OCI-LY1 (cell line): Measurements from ENCODE around the gene FAM149A.

Experiments
- H2AFZ ChIP-seq: fragments of 200-600 bp; sonication (generic), shearing (Covaris generic); 2 replicates; pipeline ENCODE4 v1.6.0; 2014; ENCODE audit warnings: antibody characterized with exemption, mild to moderate bottlenecking, low read length
- H3F3A ChIP-seq: fragments of 200-600 bp; sonication (generic), shearing (Covaris generic); 2 replicates; pipeline ENCODE4 v1.6.0; 2014; ENCODE audit warnings: mild to moderate bottlenecking, antibody characterized with exemption, low read length, moderate library complexity; ENCODE audit not compliant: insufficient read depth
- H3K27ac ChIP-seq: fragments of 200-600 bp; sonication (generic); 2 replicates; pipeline ENCODE4 v1.5.1; 2014; ENCODE audit warnings: low read length, mixed run types, mild to moderate bottlenecking, low read depth; ENCODE audit not compliant: poor library complexity, severe bottlenecking
- H3K27me3 ChIP-seq: fragments of 200-600 bp; sonication (generic); 2 replicates; pipeline ENCODE4 v1.6.0; 2014; ENCODE audit warnings: antibody characterized with exemption, mild to moderate bottlenecking, low read length, moderate library complexity; ENCODE audit not compliant: insufficient read depth
- H3K36me3 ChIP-seq: fragments of 200-600 bp; sonication (generic); 2 replicates; pipeline ENCODE4 v1.6.1; 2014; ENCODE audit warnings: mild to moderate bottlenecking, antibody characterized with exemption, low read length, moderate library complexity, mixed read lengths; ENCODE audit not compliant: insufficient read depth
- H3K4me1 ChIP-seq: fragments of 200-600 bp; sonication (generic); 2 replicates; pipeline ENCODE4 v1.5.1; 2014; ENCODE audit warnings: mild to moderate bottlenecking, low read length, moderate library complexity; ENCODE audit not compliant: insufficient read depth, severe bottlenecking
- H3K4me2 ChIP-seq: fragments of 200-600 bp; sonication (generic), shearing (Covaris generic); 2 replicates; pipeline ENCODE4 v1.6.1; 2014; ENCODE audit warnings: low read length
- H3K4me3 ChIP-seq: fragments of 200-600 bp; sonication (generic); 2 replicates; pipeline ENCODE4 v1.5.1; 2014; ENCODE audit warnings: low read length, low read depth, mild to moderate bottlenecking, mixed read lengths; ENCODE audit not compliant: poor library complexity, severe bottlenecking
- H3K79me2 ChIP-seq: fragments of 200-600 bp; shearing (Covaris generic); 2 replicates; pipeline ENCODE4 v1.6.1; 2016; ENCODE audit warnings: mixed run types, low read length, mixed read lengths; ENCODE audit not compliant: insufficient read depth
- H3K9ac ChIP-seq: fragments of 200-600 bp; sonication (generic), shearing (Covaris generic); 2 replicates; pipeline ENCODE4 v1.6.1; 2014; ENCODE audit warnings: mild to moderate bottlenecking, low read length, mixed read lengths
- H3K9me2 ChIP-seq: fragments of 200-600 bp; sonication (generic), shearing (Covaris generic); 2 replicates; pipeline ENCODE4 v1.6.1; 2014; ENCODE audit warnings: low read depth, mild to moderate bottlenecking, low read length, mixed read lengths
- H3K9me3 ChIP-seq: fragments of 200-600 bp; shearing (Covaris generic); 2 replicates; pipeline ENCODE4 v1.6.1; 2014; ENCODE audit warnings: low read length, mixed read lengths
- H4K20me1 ChIP-seq: fragments of 200-600 bp; sonication (generic), shearing (Covaris generic); 2 replicates; pipeline ENCODE4 v1.6.0; 2016; ENCODE audit warnings: mild to moderate bottlenecking, low read length; ENCODE audit not compliant: insufficient read depth
- EZH2 ChIP-seq: fragments of 200-600 bp; sonication (generic), shearing (Covaris generic); IDR thresholded peaks from 2 replicates; pipeline ENCODE4 v1.8.0; 2017; ENCODE audit warnings: borderline replicate concordance, mixed run types, mild to moderate bottlenecking, antibody characterized with exemption, low read length, moderate library complexity, mixed read lengths
- TF ChIP-seq, protein P1 (sequence below): fragments of 200-600 bp; sonication (generic), shearing (Covaris generic); IDR thresholded peaks from 2 replicates; pipeline ENCODE4 v1.5.1; 2017; ENCODE audit warnings: mild to moderate bottlenecking, antibody characterized with exemption, low read length, moderate library complexity, mixed read lengths

FAM149A gene

GRCh38 chr4:186144946-186145569, 40.6 kb downstream of the FAM149A start:
- H3K9me3 ChIP-seq: no peaks in the 10 kb centered on the region
- peak overlapping the region; percentile 21; the same call in 1 of the 2 replicates for H3K4me2 ChIP-seq
- H3K27ac ChIP-seq: no peak overlapping the region
- peak overlapping the region; percentile 28 for H3K4me3 ChIP-seq
- H2AFZ ChIP-seq: no peak overlapping the region
- no peaks in the 10 kb centered on the region for H3K79me2 ChIP-seq
- no peak overlapping the region for H3K9ac ChIP-seq
- TF ChIP-seq EZH2: no peak
- TF ChIP-seq, protein P1, sequence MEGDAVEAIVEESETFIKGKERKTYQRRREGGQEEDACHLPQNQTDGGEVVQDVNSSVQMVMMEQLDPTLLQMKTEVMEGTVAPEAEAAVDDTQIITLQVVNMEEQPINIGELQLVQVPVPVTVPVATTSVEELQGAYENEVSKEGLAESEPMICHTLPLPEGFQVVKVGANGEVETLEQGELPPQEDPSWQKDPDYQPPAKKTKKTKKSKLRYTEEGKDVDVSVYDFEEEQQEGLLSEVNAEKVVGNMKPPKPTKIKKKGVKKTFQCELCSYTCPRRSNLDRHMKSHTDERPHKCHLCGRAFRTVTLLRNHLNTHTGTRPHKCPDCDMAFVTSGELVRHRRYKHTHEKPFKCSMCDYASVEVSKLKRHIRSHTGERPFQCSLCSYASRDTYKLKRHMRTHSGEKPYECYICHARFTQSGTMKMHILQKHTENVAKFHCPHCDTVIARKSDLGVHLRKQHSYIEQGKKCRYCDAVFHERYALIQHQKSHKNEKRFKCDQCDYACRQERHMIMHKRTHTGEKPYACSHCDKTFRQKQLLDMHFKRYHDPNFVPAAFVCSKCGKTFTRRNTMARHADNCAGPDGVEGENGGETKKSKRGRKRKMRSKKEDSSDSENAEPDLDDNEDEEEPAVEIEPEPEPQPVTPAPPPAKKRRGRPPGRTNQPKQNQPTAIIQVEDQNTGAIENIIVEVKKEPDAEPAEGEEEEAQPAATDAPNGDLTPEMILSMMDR: no peak
- peaks cover 16% of the 10 kb centered on the region for H3K4me1 ChIP-seq
- no peaks in the 10 kb centered on the region for H3K36me3 ChIP-seq
- 0 out of 2 replicates have a peak, but pooled peaks cover 2% of the 10 kb centered on the region for H3F3A ChIP-seq
- H3K9me2 ChIP-seq: no peaks in the 10 kb centered on the region
- no peaks in the 10 kb centered on the region for H4K20me1 ChIP-seq
- peaks cover 6% of the 10 kb centered on the region; the same call in 1 of the 2 replicates for H3K27me3 ChIP-seq

DNA sequence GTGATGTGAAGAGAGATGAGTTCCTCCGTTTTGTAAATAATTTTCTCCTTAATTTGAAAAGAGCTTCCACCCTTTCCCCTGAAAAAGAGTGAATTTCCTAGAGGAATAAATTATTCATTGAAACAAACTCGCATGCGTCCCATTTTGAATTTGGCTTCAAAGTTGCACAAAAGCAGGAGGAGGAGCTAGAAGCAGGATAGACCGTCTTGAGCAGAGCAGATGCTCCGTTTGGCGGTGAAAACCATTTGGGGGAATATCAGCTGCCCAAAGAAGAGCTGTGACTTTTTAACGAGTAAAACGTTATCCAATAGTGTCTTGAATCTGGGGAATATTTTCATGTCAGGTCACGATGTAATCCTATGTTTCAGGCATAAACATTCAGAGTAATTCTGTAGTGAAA, 42.0 kb downstream of the FAM149A start:
- no peak for TF ChIP-seq EZH2
- TF ChIP-seq, protein P1: no peak
- H2AFZ ChIP-seq: no peak overlapping the region
- no peaks in the 10 kb centered on the region for H4K20me1 ChIP-seq
- H3K27ac ChIP-seq: no peak overlapping the region
- peaks cover 6% of the 10 kb centered on the region; the same call in 1 of the 2 replicates for H3K27me3 ChIP-seq
- H3K4me1 ChIP-seq: peaks cover 23% of the 10 kb centered on the region
- no peak overlapping the region for H3K9ac ChIP-seq
- no peaks in the 10 kb centered on the region for H3K9me2 ChIP-seq
- peak overlapping the region; percentile 58 for H3K4me2 ChIP-seq
- no peaks in the 10 kb centered on the region for H3K36me3 ChIP-seq
- H3K79me2 ChIP-seq: no peaks in the 10 kb centered on the region
- H3F3A ChIP-seq: no peaks in the 10 kb centered on the region
- H3K9me3 ChIP-seq: no peaks in the 10 kb centered on the region
- H3K4me3 ChIP-seq: peak overlapping the region; percentile 36

- H3K79me2 ChIP-seq: no peaks in the 10 kb centered on the region
- no peak overlapping the region for H2AFZ ChIP-seq
- H3K9ac ChIP-seq: no peak overlapping the region
- H3K4me1 ChIP-seq: peaks cover 29% of the 10 kb centered on the region
- no peak overlapping the region for H3K4me3 ChIP-seq
- no peak overlapping the region for H3K4me2 ChIP-seq
- TF ChIP-seq EZH2: no peak
- TF ChIP-seq, protein P1: no peak
- no peak overlapping the region for H3K27ac ChIP-seq
- no peaks in the 10 kb centered on the region for H3K36me3 ChIP-seq
- H3K27me3 ChIP-seq: peaks cover 6% of the 10 kb centered on the region; the same call in 1 of the 2 replicates
- no peaks in the 10 kb centered on the region for H4K20me1 ChIP-seq
- no peaks in the 10 kb centered on the region for H3F3A ChIP-seq
- H3K9me3 ChIP-seq: no peaks in the 10 kb centered on the region
- H3K9me2 ChIP-seq: no peaks in the 10 kb centered on the region
These were observed 44.0 kb downstream of the FAM149A start for GRCh38 chr4:186148336-186148975.
